Glomerular endothelial cell (primary cell): ENCODE measurements around the gene ERFL. TPM values are rescaled to one million over a fixed set of nuclear protein-coding genes. Genes with fewer than 3 reads are reported as not detected.

Experiments
- DNase-seq: peaks from one replicate; pipeline ENCODE4 v3.0.0-alpha.2; 2011; ENCODE audit warnings: low read depth, low spot score; ENCODE audit errors: extremely low read depth
- total RNA-seq: library from RNA; depleted of rRNA; stranded (reverse); fragments of >200 nt; gene quantifications from 2 replicates; pipeline ENCODE4 v1.2.3, GENCODE V29; 2015

Gene ERFL
- total RNA-seq, 1 donor from 2014 or later, result not detected

DNA sequence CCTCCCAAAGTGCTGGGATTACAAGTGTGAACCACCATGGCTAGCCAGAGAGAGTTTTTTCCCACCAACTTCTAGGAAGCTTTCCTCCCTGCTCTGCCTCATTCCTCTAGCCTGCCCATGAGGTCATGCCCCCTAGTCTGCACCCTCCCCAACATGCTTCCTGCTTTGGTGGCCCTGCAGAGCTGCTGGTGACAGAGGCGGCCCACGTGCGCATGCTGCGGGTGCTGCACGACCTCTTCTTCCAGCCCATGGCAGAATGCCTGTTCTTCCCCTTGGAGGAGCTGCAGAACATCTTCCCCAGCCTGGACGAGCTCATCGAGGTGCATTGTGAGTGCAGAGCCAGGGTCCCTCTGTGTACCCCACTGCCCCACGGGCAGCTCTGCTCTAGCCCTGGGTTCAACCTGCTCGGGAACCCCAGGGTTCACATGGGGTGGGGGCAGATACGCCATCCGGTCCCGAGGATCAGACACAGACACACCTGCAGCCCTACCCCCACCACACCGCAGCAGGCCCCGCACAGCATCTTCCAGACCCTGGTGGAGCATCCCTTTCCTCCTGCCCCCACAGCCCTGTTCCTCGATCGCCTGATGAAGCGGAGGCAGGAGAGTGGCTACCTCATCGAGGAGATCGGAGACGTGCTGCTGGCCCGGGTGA is 26.4 kb downstream of the ERFL start:
- no peak for DNase-seq

DNA sequence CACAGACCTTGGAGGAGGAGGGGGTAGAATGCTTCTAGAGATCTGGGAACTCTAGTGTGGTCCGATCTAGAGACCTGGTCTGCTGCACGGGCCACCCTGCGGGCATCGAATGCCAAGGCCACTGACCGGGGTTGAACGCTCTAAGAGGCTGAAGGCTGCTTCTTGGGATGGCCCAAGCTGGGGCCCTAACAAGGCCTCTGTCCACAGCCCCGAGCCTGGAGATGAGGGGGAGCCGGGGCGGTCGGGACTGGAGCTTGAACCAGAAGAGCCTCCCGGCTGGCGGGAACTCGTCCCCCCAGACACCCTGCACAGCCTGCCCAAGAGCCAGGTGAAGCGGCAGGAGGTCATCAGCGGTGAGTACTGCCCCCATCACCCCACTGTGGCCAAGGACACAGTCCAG is 30.0 kb downstream of the ERFL start:
- DNase-seq, result no peak

DNA sequence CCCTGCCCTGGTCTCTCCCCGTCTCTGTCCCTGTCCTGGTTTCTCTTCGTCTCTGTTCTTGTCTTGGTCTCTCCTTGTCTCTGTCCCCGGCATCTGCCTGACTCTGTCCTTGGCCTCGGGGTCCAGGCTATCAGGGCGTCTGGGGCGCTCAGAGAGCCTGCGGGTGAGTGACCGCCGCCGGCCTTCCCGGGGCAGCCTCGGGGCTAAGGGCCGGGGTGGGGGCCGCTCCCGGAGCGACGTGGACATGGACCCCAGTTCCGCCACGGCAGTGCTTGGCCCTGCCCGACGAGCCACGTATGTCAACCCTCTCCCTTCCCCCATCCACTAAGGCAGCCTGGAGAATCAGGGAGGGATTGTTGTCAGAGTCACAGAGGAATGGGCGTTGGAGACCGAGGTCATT is 30.4 kb downstream of the ERFL start:
- no peak for DNase-seq

DNA sequence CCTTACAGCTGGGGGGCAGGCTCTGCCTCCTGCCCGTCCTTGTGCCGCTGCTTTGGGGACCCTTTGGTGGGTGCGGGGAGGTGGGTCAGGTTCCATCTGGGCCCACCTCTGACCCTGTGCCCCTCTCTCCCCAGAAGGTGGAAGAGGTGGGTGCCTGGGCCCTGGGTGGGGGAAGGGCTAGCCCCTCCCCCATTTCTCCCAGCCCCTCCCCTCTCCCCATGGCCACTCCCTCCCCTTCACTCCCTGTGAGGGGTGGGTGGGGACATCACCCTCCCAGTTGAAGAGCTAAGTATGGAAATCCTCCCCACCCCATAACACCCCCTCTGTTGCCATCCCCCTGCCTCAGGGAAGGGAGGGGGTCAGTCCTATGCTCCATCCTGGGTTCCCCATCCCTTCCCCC is 31.1 kb downstream of the ERFL start:
- no peak for DNase-seq

DNA sequence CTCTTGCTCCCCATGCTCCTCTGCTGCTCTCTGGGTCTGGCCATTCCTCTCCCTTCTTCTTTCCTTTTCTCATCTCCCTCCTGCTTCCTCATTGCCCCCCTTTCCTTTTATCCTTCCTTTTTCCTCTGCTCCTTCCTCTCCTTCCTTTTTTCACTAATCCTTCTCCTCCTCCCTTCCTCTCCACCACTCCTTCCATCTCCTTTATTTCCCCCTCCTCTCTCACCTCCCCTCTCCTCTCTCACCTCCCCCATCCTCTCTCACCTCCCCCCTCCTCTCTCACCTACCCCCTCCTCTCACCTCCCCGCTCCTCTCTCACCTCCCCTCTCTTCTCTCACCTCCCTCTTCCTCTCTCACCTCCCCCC is 31.7 kb downstream of the ERFL start:
- no peak for DNase-seq

DNA sequence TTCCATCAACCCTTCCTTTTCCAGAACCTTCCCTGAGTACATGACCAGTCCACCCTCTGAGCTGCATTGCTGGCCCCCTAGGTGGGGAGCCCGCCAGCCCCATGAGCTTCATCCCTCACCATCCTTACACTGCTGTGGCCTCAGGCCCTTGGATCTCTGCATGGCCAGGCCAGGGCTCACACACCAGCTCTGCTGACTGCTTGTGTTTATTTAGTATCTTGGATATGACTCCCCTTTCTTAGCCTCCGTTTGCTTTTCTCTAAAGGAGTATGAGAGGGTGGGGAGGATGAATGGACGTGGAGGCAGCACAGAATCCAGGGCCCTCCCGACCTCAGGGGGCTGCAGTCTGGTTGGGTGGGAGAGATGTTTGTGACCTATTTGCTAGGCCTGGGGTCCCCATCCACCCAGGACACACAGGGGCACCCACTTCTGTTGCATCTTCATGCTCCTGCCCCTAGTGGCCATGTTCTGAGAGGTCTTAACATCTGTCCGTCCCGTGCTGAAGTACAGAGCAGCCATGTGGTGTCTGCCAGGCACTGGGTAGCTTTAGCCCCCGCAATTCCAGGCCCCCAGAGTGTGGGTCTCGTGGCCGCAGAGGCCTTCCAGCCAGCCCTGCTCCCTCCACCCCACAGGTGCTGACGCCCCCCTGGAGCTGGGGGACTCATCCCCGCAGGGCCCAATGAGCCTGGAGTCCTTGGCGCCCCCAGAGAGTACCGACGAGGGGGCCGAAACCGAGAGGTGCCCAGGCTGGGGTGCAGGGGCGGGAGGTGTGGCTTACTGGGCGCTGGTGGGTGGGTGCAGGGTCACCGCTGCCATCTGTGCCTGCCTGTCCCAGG is 32.3 kb downstream of the ERFL start:
- DNase-seq, result no peak

DNA sequence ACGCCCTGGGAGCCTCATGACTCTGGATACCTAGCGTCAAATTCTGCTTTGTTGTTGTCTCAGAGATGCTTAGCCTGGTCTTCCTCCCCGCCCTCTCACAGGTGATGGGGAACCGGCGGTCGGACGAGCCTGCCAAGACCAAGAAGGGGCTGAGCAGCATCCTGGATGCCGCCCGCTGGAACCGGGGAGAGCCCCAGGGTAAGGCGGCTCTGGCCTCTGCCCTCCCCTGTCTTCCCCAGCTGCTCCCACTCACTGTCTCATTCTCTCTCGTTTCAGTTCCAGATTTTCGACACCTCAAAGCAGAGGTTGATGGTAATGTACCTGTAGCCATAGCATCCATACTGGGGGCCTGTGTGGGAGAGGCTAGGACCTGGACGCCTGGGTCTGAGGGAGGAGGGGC is 33.9 kb downstream of the ERFL start:
- DNase-seq, result no peak

DNA sequence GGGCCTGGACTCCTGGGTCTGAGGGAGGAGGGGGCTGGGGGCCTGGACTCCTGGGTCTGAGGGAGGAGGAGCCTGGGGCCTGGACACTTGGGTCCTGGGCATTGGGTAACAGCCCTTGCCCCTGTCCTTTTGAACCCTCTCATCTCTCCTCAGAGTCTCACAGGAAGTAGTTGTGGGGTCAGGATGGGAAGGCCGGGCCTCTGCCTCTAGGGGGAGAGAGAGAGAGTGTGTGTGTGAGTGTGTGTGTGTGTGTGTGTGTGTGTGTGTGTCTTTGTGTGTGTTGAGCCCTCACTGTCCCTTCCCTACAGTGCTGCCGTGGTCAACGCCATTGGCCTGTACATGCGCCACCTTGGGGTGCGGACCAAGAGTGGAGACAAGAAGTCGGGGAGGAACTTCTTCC is 34.4 kb downstream of the ERFL start:
- no peak for DNase-seq

DNA sequence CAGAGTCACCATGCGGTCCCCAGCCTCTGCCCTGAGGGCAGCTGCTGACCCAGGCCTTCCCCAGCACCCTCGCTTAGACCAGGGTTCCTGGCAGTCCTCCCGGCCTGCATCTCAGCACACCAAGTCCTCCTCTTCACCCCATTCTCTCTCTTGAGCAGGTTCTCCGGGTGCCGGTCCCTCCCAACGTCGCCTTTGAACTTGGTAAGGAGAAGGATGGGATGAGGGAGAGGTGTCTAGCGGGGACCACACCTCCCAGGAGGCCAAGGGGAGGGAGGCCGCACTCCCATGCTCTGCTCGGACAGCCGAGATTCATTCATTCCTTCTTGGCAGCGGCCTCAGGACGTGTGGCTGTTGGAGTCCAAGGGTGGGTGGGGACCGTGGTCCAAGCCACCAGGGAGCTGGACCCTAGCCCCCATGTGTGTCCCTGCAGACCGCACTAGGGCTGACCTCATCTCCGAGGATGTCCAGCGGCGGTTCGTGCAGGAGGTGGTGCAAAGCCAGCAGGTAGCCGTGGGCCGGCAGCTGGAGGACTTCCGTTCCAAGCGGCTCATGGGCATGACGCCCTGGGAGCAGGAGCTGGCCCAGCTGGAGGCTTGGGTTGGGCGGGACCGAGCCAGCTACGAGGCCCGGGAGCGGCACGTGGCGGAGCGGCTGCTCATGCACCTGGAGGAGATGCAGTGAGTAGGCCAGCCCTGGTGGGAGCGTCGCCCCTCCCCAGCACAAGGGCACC is 35.9 kb downstream of the ERFL start:
- no peak for DNase-seq

DNA sequence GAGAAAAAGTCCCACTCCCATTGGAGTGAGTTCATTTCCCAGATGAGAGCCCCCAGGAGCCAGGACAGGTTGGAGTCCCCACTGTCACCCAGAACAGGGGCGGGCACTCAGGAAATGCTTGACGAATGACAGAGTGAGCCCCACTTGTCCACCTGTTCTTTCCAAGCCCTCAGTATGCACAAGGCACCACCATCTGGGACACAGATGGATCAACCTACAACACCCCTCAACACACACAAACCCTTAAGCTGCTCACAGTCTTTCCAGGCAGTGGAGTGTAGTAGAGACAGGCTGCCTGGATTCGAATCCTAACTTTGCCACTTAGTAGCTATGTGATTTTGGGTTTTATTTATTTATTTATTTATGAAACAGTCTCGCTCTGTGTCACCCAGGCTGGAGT is 37.3 kb downstream of the ERFL start:
- no peak for DNase-seq

DNA sequence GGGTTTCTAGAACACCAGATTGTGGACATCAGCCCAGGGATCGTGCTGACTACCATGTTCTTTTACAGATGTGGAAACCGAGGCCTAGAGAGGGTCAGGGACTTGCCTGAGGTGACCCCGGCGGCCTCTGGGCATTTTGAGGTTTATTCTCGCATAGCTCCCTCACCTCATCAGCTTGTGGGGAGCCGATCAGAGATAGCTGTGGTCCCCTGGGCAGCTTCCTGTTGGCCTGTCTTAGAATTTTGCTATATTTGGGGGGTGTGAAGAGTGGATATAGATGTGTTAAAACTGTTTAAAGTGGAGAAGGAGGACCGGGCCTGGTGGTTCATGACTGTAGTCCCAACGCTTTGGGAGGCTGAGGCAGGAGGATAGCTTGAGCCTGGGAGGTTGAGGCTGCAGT is 38.4 kb downstream of the ERFL start:
- DNase-seq, result no peak

DNA sequence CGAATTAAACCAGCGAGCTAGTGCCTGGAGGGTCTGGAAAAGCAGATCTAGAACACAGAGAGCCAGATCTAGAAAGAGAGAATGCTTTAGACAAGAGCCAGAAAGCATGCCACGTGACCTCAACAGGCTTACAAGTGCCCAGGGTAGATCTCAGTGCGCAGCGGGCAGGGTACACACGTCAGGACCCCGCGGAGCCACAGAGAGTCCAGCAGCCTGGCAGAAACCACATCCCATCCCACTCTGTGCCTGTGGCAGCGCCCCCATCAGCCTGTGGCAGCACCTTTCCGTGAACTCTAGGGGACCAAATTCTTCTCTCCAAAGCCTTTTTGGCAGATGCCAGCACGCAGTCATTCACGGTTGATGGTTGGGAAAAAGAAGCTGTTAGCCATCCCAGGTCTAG is 39.3 kb downstream of the ERFL start:
- DNase-seq, result no peak

DNA sequence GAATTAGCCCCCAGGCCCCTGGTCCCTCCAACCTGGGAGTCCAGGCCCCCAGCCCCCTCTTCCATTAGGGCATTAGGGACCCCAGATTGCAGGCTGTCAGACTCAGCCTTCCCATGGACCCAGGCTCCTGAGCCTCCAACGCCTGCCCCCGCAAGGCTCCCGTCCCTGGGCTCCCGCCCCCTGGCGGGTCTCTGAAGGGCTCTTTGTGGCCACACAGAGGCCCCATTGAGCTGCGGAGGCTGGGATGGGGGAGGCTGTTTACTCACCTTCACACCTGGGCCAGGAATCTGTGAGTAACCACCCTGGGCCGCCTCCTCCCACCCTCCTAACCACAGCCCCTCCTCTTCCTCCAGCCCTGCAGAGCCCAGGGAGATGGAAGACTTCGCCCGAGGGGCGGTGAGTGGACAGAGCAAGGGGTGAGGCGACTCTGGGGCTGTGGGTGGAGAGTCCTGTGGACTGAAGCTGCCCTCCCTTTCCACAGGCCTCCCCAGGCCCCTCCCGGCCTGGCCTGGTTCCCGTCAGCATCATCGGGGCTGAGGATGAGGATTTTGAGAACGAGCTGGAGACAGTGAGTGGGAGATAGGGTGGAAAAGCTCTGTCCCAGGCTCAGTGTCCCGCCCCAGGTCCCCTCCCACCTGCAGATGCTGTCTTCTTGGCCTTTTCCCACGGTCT is 40.4 kb downstream of the ERFL start:
- no peak for DNase-seq

DNA sequence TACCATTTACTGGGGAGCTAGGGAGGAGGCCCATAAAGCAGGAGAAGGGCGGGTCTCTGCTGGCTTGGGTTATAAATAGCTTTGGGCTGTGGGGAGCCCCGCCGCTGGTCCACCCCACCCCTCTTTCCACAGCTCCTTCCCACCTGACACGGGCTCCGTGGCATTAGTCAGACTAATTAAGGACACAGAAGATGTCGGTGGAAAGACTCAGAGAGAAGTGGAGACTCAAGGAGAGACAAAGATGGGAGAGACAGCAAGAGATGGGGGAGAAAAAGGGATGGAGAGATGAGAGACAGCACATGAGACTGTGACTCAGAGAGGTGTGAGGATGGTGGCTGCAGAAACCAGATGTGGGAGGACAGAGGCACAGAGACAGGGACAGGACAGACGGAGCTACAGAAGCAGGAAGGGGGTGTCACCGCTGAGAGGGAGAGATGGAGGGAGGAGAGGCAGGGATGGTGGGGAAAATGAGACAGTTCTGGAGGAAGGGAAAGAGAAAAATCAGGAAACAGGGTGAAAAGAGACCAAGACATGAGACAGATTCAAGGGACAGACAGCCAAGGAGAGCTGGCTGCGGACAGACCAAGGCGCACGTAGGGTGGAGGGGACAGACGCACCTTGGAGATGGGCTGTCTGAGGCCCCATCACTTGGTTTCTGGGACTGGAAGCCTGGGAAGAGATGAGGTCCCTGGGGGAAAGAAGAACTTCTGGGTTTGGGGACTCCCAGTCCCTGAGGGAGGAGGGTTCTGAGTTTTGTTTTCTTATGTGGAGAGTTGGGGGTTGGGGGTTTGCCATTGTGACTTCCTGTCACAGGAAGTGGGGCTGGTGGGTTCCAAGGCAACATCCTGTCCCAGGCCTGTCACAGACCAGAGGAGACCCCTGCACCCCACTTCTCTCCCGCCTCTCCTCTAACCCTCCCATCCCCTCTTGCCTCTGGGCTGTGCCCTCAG is 41.2 kb downstream of the ERFL start:
- no peak for DNase-seq

DNA sequence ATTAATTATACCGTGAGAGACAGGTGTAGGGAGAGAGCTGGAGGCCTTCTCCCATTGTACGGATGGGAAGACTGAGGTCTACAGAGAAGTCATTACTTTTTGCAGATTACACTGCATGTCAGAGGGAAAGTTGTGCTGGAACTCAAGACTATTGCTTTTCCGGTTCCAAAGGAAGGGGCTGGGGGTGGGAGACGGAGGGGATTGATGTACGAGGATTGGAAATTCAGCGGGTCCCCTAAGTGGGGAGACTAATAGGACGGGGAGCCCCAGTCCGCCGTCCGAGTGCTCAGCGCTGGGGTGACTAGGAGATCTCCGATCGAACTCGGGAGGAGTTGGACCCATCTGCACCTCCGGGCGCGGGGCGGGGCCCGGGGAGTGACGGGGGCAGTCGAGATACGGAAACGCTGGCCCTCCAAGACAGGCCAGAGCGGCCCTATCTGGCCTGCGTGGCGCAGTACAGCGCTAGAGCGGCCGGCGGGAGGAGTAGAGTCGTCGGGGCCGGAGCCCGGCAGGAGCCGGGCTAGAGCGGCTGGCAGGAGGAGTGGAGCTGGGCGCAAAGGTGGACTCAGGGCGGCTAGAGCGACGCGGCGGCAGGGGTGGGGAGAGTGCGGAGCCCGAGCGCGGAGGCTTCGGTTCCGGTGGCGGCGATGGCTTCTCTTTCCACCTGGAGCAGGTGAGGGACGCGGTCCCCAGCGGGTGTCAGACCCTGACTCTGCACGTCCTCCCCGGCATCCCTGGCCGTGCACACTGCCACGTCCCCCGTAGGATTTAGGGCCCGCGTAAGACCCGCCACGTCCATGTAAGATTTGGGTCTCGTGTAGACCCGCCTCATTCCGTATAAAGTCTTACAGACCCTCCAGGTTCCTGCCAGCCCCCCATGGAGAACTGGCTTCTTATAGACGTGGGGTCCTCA is 44.2 kb downstream of the ERFL start:
- DNase-seq, result peak; percentile 44

DNA sequence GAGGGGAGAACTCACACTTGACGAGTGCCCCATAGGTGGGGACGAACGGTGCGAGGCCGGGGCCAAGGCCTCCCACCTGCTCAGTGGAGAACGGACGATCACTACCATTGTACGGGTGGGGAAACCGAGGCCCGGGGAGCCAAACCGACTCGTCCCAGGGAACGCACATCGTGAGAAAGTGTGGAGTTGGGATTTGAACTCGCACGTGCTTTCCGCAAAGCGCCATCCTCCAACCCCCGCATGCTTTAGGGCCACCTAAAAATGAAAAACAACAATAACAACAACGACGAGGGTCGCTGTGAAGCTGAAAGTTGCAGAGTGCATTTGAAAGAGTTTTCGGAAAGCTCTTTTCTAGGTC is 44.8 kb downstream of the ERFL start:
- no peak for DNase-seq

DNA sequence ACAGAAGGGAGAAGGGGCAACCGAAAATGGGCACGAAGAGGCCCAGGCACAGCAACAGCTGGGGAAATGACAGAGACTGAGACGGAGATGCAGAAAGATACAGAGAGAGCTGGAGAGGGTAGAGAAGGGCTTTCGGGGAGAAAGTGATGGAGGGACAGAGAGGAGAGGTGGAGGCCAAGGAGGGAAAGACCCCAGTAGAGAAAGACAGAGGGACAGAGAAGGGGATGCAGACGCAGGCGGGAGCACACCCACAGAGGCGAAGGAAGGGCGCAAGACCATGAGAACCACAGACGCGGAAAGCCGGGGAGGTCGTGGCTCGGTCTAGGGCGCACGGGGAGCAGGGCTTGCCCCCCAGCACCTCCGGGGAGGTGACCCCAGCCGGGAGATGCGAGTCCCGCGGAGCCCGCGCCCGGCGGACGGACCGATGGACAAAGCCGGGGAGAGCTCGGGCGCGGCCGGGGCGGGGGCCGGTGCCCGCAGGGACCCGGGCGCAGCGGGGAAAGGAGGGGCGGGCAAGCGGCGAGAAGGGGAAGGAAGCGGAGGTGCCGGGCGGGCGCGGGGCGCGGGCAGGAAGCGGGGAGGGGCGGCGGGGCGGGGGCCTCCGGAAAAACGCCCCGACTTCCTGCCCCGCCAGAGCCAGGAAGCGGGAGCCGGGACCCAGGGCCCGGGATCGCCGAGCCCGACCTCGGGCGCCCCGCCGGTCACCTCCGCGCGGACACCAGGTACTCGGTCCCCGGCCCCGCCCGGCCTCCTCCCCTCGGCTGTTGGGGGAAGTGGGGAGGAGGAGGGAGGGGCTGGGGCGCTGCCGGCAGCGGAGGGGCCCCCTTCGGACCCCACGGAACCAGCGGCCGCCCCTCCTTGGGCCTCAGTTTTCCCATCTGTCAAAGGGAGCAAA is 45.4 kb downstream of the ERFL start, which contains the start of gene ARHGEF1:
Gene ARHGEF1, plus strand, starts transcription at position 617 of the 895 bp plus-strand sequence. CDS start 4,899 bp downstream, outside the sequence.
- no peak for DNase-seq

DNA sequence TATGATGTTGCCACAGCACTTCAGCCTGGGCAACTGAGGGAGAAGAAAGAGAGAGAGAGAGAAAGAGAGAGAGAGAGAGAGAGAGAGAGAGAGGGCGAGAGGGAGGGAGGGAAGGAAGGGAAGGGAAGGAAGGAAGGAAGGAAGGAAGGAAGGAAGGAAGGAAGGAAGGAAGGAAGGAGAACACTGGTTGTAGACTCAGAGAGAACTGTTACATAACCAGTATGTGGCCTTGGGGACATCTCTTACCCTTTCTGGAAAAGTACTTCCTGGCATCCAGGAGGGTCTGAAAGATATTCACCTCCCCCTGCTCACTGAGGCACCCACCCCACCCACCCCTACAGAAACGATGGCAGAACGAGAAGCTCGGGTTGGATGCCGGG is 47.9 kb downstream of the ERFL start:
- no peak for DNase-seq
